Measurements from ENCODE around the gene WWOX. TPM values are rescaled to one million over a fixed set of nuclear protein-coding genes. Genes with fewer than 3 reads are reported as not detected.

WWOX gene
- total and polyA plus RNA-seq, 2 of the 13 experiments (the other 11 are each of a cell fraction or from before 2014, with no cell fraction given): 9.1 to 37.4 TPM

DNA sequence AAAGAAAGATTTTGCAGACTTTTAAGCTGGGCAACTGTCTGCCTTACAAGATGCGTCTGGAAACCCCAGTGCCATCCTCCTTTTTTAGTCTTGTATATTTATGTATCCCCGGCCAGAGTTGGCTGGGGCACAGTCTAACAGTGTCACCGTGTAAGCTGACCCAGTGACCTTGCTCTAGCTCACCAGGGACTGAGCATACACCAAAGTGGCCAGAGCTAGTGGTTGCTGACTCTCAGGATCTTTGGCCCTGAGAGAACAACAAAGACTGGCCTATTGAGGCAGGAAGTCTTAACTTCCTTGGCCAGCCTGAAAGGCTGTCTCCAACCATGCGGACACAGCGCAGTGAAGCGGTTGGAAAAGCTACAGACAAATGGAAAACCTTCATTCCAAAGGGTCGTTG lies 745.2 kb downstream of the WWOX start (continued):
- TF ChIP-seq, protein P1, sequence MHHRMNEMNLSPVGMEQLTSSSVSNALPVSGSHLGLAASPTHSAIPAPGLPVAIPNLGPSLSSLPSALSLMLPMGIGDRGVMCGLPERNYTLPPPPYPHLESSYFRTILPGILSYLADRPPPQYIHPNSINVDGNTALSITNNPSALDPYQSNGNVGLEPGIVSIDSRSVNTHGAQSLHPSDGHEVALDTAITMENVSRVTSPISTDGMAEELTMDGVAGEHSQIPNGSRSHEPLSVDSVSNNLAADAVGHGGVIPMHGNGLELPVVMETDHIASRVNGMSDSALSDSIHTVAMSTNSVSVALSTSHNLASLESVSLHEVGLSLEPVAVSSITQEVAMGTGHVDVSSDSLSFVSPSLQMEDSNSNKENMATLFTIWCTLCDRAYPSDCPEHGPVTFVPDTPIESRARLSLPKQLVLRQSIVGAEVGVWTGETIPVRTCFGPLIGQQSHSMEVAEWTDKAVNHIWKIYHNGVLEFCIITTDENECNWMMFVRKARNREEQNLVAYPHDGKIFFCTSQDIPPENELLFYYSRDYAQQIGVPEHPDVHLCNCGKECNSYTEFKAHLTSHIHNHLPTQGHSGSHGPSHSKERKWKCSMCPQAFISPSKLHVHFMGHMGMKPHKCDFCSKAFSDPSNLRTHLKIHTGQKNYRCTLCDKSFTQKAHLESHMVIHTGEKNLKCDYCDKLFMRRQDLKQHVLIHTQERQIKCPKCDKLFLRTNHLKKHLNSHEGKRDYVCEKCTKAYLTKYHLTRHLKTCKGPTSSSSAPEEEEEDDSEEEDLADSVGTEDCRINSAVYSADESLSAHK (CRISPR knock-in tag; IDR thresholded peaks at IDR 0.05; ENCODE audit: borderline replicate concordance): no peak
- no peak for TF ChIP-seq DMAP1 (CRISPR knock-in tag; IDR thresholded peaks at IDR 0.05)
- TF ChIP-seq SALL1 (CRISPR knock-in tag; IDR thresholded peaks at IDR 0.05): peak; percentile 63
- no peak for TF ChIP-seq ZNF496 (CRISPR knock-in tag; IDR thresholded peaks at IDR 0.05; ENCODE audit: insufficient replicate concordance)
- 0 out of 2 replicates have a peak, but pooled peaks have one; percentile 38 for TF ChIP-seq ZMYM3 (CRISPR knock-in tag; IDR thresholded peaks at IDR 0.05)
- TF ChIP-seq, protein P2, sequence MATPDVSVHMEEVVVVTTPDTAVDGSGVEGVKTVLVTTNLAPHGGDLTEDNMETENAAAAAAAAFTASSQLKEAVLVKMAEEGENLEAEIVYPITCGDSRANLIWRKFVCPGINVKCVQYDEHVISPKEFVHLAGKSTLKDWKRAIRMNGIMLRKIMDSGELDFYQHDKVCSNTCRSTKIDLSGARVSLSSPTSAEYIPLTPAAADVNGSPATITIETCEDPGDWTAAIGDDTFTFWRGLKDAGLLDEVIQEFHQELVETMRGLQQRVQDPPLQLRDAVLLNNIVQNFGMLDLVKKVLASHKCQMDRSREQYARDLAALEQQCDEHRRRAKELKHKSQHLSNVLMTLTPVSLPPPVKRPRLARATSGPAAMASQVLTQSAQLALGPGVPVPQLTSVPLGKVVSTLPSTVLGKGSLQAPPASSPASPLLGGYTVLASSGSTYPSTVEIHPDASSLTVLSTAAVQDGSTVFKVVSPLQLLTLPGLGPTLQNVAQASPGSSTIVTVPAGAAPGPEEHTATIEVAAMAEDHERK (CRISPR knock-in tag; IDR thresholded peaks at IDR 0.05; ENCODE audit: low read depth): no peak
- TF ChIP-seq ZNF660 (CRISPR knock-in tag; IDR thresholded peaks at IDR 0.05; ENCODE audit: borderline replicate concordance, low read depth): no peak
- no peak for TF ChIP-seq XRCC5 (optimal IDR thresholded peaks at IDR 0.05; ENCODE audit: low read length)
- peak; percentile 67 to 70 for TF ChIP-seq NR2F1 (CRISPR knock-in tag; IDR thresholded peaks at IDR 0.05)
- TF ChIP-seq RXRB (CRISPR knock-in tag; IDR thresholded peaks at IDR 0.05; ENCODE audit: borderline replicate concordance): no peak
- TF ChIP-seq ZNF205 (CRISPR knock-in tag; IDR thresholded peaks at IDR 0.05): 0 out of 2 replicates have a peak, but pooled peaks have one; percentile 16
- TF ChIP-seq, protein P3, sequence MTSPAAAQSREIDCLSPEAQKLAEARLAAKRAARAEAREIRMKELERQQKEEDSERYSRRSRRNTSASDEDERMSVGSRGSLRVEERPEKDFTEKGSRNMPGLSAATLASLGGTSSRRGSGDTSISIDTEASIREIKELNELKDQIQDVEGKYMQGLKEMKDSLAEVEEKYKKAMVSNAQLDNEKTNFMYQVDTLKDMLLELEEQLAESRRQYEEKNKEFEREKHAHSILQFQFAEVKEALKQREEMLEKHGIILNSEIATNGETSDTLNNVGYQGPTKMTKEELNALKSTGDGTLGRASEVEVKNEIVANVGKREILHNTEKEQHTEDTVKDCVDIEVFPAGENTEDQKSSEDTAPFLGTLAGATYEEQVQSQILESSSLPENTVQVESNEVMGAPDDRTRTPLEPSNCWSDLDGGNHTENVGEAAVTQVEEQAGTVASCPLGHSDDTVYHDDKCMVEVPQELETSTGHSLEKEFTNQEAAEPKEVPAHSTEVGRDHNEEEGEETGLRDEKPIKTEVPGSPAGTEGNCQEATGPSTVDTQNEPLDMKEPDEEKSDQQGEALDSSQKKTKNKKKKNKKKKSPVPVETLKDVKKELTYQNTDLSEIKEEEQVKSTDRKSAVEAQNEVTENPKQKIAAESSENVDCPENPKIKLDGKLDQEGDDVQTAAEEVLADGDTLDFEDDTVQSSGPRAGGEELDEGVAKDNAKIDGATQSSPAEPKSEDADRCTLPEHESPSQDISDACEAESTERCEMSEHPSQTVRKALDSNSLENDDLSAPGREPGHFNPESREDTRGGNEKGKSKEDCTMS (CRISPR knock-in tag; conservative IDR thresholded peaks at IDR 0.05): no peak
- TF ChIP-seq CHD2 (IDR thresholded peaks at IDR 0.05; ENCODE audit: low read depth, low read length): no peak
- TF ChIP-seq ZNF878 (CRISPR knock-in tag; IDR thresholded peaks at IDR 0.05): no peak
- no peak for TF ChIP-seq MED1 (CRISPR knock-in tag; IDR thresholded peaks at IDR 0.05)
- no peak for TF ChIP-seq ZBTB8A (CRISPR knock-in tag; IDR thresholded peaks at IDR 0.05; ENCODE audit: borderline replicate concordance, low read depth)
- no peak for TF ChIP-seq ZNF547 (CRISPR knock-in tag; IDR thresholded peaks at IDR 0.05)
- TF ChIP-seq, protein P4, sequence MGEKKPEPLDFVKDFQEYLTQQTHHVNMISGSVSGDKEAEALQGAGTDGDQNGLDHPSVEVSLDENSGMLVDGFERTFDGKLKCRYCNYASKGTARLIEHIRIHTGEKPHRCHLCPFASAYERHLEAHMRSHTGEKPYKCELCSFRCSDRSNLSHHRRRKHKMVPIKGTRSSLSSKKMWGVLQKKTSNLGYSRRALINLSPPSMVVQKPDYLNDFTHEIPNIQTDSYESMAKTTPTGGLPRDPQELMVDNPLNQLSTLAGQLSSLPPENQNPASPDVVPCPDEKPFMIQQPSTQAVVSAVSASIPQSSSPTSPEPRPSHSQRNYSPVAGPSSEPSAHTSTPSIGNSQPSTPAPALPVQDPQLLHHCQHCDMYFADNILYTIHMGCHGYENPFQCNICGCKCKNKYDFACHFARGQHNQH (CRISPR knock-in tag; IDR thresholded peaks at IDR 0.05): 0 out of 2 replicates have a peak, but pooled peaks have one; percentile 28
- no peak for TF ChIP-seq MBD4 (IDR thresholded peaks at IDR 0.05; ENCODE audit: borderline replicate concordance, low read length)
- TF ChIP-seq SOX6 (IDR thresholded peaks at IDR 0.05): no peak
- no peak for TF ChIP-seq SOX6 (CRISPR knock-in tag; IDR thresholded peaks at IDR 0.05)
- TF ChIP-seq NCOA5 (CRISPR knock-in tag; IDR thresholded peaks at IDR 0.05): no peak
